HG02884 (cell line): ENCODE results near the gene PAM.
"Not testable (repeated sequence)": the region's sequence is repeated elsewhere in the genome, so short reads cannot be mapped to it uniquely, and the experiment has no call there.

Experiments used
- ATAC-seq: cut with Tn5 transposase; IDR thresholded peaks from one replicate; pipeline ENCODE4 v1.9.1; 2021; ENCODE audit warnings: mild to moderate bottlenecking, moderate library complexity; ENCODE audit not compliant: unreplicated experiment

PAM gene

GRCh38 chr5:102981957-102982635, 227.0 kb downstream of the PAM start:
- ATAC-seq: no peak

GRCh38 chr5:102986074-102986473, 231.0 kb downstream of the PAM start:
- no peak for ATAC-seq

- no peak for ATAC-seq
These were observed 233.4 kb downstream of the PAM start for GRCh38 chr5:102988459-102988858.

- no peak for ATAC-seq
These were observed 236.7 kb downstream of the PAM start for GRCh38 chr5:102991802-102992201.

- no peak for ATAC-seq
These were observed 241.0 kb downstream of the PAM start for GRCh38 chr5:102996011-102996575.

GRCh38 chr5:102998224-102998623, 243.1 kb downstream of the PAM start:
- ATAC-seq: no peak

- no peak for ATAC-seq
These were observed 244.1 kb downstream of the PAM start for GRCh38 chr5:102999191-102999590.

- ATAC-seq: not testable (repeated sequence)
These were observed 244.5 kb downstream of the PAM start for GRCh38 chr5:102999621-103000020.

GRCh38 chr5:103000089-103000488, 245.0 kb downstream of the PAM start:
- no peak for ATAC-seq

- ATAC-seq: no peak
These were observed 248.8 kb downstream of the PAM start for GRCh38 chr5:103003872-103004271.

- no peak for ATAC-seq
These were observed 250.2 kb downstream of the PAM start for GRCh38 chr5:103005276-103005675.

GRCh38 chr5:103006921-103007320, 251.8 kb downstream of the PAM start:
- ATAC-seq: no peak

GRCh38 chr5:103010168-103010567, 255.1 kb downstream of the PAM start:
- ATAC-seq: no peak

GRCh38 chr5:103013933-103014552, 258.9 kb downstream of the PAM start:
- ATAC-seq: no peak

- no peak for ATAC-seq
These were observed 259.9 kb downstream of the PAM start for GRCh38 chr5:103014983-103015382.

GRCh38 chr5:103016167-103016566, 261.1 kb downstream of the PAM start:
- no peak for ATAC-seq

GRCh38 chr5:103019804-103020203, 264.7 kb downstream of the PAM start:
- no peak for ATAC-seq

- no peak for ATAC-seq
These were observed 266.2 kb downstream of the PAM start for GRCh38 chr5:103021314-103021713.

GRCh38 chr5:103027267-103027666, 272.2 kb downstream of the PAM start:
- ATAC-seq: no peak

GRCh38 chr5:103031607-103032006, 276.5 kb downstream of the PAM start:
- peak; percentile 42 for ATAC-seq

GRCh38 chr5:103033696-103034095, 278.6 kb downstream of the PAM start:
- no peak for ATAC-seq

- no peak for ATAC-seq
These were observed 279.7 kb downstream of the PAM start for GRCh38 chr5:103034662-103035392.
